ENCODE results near the gene PLEKHJ1. TPM values are rescaled to one million over a fixed set of nuclear protein-coding genes. Genes with fewer than 3 reads are reported as not detected.
A peak's percentile ranks its signal among the peaks of the same experiment; 100 is the strongest.

Gene PLEKHJ1
- total RNA-seq, 1 experiment from 2014 or later: 78.6 TPM

DNA sequence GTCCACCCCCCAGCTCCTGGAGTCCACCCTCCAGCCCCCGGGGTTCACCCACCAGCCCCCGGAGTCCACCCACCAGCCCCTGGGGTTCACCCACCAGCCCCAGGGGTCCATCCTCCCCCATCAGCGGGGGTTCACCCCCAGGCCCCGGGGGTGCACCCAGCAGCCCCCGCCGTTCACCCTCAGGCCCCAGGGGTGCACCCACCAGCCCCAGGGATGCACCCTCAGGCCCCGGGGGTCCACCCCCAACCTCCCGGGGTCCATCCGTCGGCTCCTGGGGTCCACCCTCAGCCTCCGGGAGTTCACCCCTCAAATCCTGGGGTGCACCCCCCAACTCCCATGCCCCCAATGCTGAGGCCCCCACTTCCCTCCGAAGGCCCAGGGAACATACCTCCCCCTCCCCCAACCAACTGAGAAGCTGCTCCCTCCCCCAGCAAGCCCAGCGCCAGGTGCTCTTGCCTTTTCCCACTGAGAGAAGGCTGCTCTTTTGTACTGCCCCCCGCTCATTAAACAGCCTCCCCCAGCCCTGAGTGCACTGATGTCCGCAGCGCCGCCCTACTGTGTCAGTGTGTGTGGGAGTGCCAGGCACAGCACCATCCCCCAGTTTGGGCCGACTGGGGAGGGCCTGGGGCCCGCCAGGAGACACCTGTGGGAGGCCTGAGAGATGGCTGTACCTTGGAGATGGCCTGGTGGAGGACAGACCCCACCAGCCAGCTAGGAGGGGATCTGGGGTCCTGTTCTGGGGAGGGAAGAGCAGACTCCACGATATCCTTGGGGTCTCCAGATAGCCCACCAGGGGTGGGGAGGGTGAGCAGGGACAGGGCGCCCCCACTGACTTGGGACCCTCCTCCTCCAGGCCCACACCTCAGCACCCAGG is 12.2 kb upstream of the PLEKHJ1 start:
- Histone ChIP-seq H3K27me3 (ENCODE audit: control insufficient read depth, insufficient read depth, low read length) (no peaks in the 10 kb centered on the region), H3K36me3 (ENCODE audit: control insufficient read depth, insufficient read depth, low read length) (no peaks in the 10 kb centered on the region), H3K27ac (ENCODE audit: low read length) (no peak overlapping the region), H3K9me3 (ENCODE audit: control insufficient read depth, insufficient read depth, low read depth, low read length) (no peaks in the 10 kb centered on the region), H3K4me1 (ENCODE audit: control insufficient read depth, insufficient read depth, low read length) (peaks cover 7% of the 10 kb centered on the region), H3K4me3 (ENCODE audit: low read depth in 2 of 2, low read length in 2 of 2) (no peak overlapping the region)
- ATAC-seq: no peak
- POLR2A ChIA-PET: no interaction called here
- TF ChIP-seq, protein P1, sequence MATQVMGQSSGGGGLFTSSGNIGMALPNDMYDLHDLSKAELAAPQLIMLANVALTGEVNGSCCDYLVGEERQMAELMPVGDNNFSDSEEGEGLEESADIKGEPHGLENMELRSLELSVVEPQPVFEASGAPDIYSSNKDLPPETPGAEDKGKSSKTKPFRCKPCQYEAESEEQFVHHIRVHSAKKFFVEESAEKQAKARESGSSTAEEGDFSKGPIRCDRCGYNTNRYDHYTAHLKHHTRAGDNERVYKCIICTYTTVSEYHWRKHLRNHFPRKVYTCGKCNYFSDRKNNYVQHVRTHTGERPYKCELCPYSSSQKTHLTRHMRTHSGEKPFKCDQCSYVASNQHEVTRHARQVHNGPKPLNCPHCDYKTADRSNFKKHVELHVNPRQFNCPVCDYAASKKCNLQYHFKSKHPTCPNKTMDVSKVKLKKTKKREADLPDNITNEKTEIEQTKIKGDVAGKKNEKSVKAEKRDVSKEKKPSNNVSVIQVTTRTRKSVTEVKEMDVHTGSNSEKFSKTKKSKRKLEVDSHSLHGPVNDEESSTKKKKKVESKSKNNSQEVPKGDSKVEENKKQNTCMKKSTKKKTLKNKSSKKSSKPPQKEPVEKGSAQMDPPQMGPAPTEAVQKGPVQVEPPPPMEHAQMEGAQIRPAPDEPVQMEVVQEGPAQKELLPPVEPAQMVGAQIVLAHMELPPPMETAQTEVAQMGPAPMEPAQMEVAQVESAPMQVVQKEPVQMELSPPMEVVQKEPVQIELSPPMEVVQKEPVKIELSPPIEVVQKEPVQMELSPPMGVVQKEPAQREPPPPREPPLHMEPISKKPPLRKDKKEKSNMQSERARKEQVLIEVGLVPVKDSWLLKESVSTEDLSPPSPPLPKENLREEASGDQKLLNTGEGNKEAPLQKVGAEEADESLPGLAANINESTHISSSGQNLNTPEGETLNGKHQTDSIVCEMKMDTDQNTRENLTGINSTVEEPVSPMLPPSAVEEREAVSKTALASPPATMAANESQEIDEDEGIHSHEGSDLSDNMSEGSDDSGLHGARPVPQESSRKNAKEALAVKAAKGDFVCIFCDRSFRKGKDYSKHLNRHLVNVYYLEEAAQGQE (IDR thresholded peaks at IDR 0.05; ENCODE audit: insufficient read depth in 1 of 2, low read depth in 2 of 2, low read length in 1 of 2): no peak
- TF ChIP-seq, protein P2, sequence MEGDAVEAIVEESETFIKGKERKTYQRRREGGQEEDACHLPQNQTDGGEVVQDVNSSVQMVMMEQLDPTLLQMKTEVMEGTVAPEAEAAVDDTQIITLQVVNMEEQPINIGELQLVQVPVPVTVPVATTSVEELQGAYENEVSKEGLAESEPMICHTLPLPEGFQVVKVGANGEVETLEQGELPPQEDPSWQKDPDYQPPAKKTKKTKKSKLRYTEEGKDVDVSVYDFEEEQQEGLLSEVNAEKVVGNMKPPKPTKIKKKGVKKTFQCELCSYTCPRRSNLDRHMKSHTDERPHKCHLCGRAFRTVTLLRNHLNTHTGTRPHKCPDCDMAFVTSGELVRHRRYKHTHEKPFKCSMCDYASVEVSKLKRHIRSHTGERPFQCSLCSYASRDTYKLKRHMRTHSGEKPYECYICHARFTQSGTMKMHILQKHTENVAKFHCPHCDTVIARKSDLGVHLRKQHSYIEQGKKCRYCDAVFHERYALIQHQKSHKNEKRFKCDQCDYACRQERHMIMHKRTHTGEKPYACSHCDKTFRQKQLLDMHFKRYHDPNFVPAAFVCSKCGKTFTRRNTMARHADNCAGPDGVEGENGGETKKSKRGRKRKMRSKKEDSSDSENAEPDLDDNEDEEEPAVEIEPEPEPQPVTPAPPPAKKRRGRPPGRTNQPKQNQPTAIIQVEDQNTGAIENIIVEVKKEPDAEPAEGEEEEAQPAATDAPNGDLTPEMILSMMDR (IDR thresholded peaks at IDR 0.05): no peak
- no peak for TF ChIP-seq SIN3A (IDR thresholded peaks at IDR 0.05; ENCODE audit: borderline replicate concordance, insufficient read depth, low read depth, low read length)
- no peak for TF ChIP-seq TCF7L2 (IDR thresholded peaks at IDR 0.05; ENCODE audit: low read depth, low read length)
- TF ChIP-seq POLR2AphosphoS5 (IDR thresholded peaks at IDR 0.05; ENCODE audit: low read depth, low read length): no peak
- in situ Hi-C loops (cut with HindIII; ENCODE audit: low pct_unique_long_range_greater_than_20kb, low sequenced_read_pairs): no loop called here
- intact Hi-C loops (cut with micrococcal nuclease; ENCODE audit: unreplicated experiment): no loop called here
- TSS peak; percentile 61 for BruUV-seq (replicated peaks)
- DNase-seq (ENCODE audit: low read depth, low spot score): no peak
- CTCF ChIA-PET: no interaction called here

DNA sequence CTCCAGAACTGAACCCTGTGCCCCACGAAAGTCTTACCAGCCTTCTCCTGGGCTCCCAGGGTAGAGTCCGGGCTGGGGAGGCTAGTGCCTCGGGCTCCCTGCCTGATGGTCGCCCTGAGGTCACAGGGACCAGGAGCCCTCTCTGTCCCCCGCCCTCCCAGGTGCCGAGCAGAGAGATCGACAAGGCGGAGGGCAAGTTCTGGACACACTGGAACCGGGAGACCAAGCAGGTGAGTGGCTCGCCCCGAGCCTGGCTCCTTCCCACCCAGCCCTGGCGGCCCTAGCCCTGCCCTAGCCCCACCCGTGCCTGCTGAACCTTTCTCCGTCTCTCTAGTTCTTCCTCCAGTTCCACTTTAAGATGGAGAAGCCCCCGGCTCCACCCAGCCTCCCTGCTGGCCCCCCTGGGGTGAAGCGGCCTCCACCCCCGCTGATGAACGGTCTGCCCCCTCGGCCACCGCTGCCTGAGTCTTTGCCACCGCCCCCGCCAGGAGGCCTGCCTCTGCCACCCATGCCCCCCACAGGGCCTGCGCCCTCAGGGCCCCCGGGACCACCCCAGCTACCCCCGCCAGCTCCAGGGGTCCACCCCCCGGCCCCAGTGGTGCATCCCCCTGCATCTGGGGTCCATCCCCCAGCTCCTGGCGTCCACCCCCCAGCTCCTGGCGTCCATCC is 11.4 kb upstream of the PLEKHJ1 start:
- intact Hi-C loops (cut with micrococcal nuclease; ENCODE audit: unreplicated experiment): no loop called here
- H3K9me3 ChIP-seq (ENCODE audit: control insufficient read depth, insufficient read depth, low read depth, low read length): no peaks in the 10 kb centered on the region
- no TSS peak for BruUV-seq (replicated peaks)
- H3K27me3 ChIP-seq (ENCODE audit: control insufficient read depth, insufficient read depth, low read length): no peaks in the 10 kb centered on the region
- H3K27ac ChIP-seq (ENCODE audit: low read length): 0 out of 2 replicates have a peak overlapping the region, but pooled peaks have one; percentile 23
- no peaks in the 10 kb centered on the region for H3K36me3 ChIP-seq (ENCODE audit: control insufficient read depth, insufficient read depth, low read length)
- H3K4me1 ChIP-seq (ENCODE audit: control insufficient read depth, insufficient read depth, low read length): peaks cover 7% of the 10 kb centered on the region
- ATAC-seq: peak; percentile 13
- no peak for DNase-seq (ENCODE audit: low read depth, low spot score)
- in situ Hi-C loops (cut with HindIII; ENCODE audit: low pct_unique_long_range_greater_than_20kb, low sequenced_read_pairs): no loop called here
- ChIA-PET POLR2A (no interaction called here), CTCF (no interaction called here)
- no peak overlapping the region for H3K4me3 ChIP-seq (ENCODE audit: low read depth in 2 of 2, low read length in 2 of 2)
- TF ChIP-seq POLR2AphosphoS5 (IDR thresholded peaks at IDR 0.05; ENCODE audit: low read depth, low read length) (no peak), TCF7L2 (IDR thresholded peaks at IDR 0.05; ENCODE audit: low read depth, low read length) (no peak), SIN3A (IDR thresholded peaks at IDR 0.05; ENCODE audit: borderline replicate concordance, insufficient read depth, low read depth, low read length) (no peak)
- TF ChIP-seq, protein P2 (IDR thresholded peaks at IDR 0.05): no peak
- TF ChIP-seq, protein P1 (IDR thresholded peaks at IDR 0.05; ENCODE audit: insufficient read depth in 1 of 2, low read depth in 2 of 2, low read length in 1 of 2): no peak
